H1 (cell line): Measurements from ENCODE around the gene CD247. TPM values are rescaled to one million over a fixed set of nuclear protein-coding genes. Genes with fewer than 3 reads are reported as not detected.

Experiments
- CTCF ChIA-PET: fragments of 300-600 bp; sonication (Branson Sonifier 250); formaldehyde crosslinking; loops from one replicate; lab custom pipeline; 2021; ENCODE audit not compliant: partially characterized antibody; lab: Charles Lee
- POLR2A ChIA-PET: fragments of 300-600 bp; sonication (Branson Sonifier 250); formaldehyde crosslinking; loops from one replicate; lab custom pipeline; 2021; ENCODE audit warnings: inconsistent platforms; ENCODE audit not compliant: partially characterized antibody; lab: Charles Lee
- DNase-seq, 2 experiments: peaks; one replicate each; pipeline versions ENCODE4 v3.0.0 to v3.0.0-alpha.2; 2010 to 2022; ENCODE audit warnings: low spot score in 2 of 2, low read depth in 1 of 2, mixed read lengths in 1 of 2
- FAIRE-seq: peaks from 2 replicates; lab custom pipeline; 2011; peaks lifted over from hg19 to GRCh38; lab: Jason Lieb, UNC
- H2AFZ ChIP-seq: 2 replicates; pipeline ENCODE4 v1.8.1; 2012; ENCODE audit warnings: low read length, inconsistent platforms
- H2AK5ac ChIP-seq: 2 replicates; pipeline ENCODE4 v1.6.1; 2013; ENCODE audit warnings: low read depth, low read length
- H2BK120ac ChIP-seq: replicated peaks from 2 replicates; pipeline ENCODE3; 2013; ENCODE audit warnings: low read depth, low read length, inconsistent platforms
- H2BK12ac ChIP-seq: 2 replicates; pipeline ENCODE4 v1.6.1; 2013; ENCODE audit warnings: low read depth, low read length
- H2BK15ac ChIP-seq: 2 replicates; pipeline ENCODE4 v1.6.1; 2013; ENCODE audit warnings: low read length
- H2BK20ac ChIP-seq: 2 replicates; pipeline ENCODE4 v1.6.1; 2013; ENCODE audit warnings: low read length
- H2BK5ac ChIP-seq: 2 replicates; pipeline ENCODE4 v1.6.1; 2013; ENCODE audit warnings: low read depth, low read length
- H3K14ac ChIP-seq: 2 replicates; pipeline ENCODE4 v1.6.1; 2013; ENCODE audit warnings: inconsistent platforms; ENCODE audit not compliant: insufficient read length
- H3K18ac ChIP-seq: 2 replicates; pipeline ENCODE4 v1.6.1; 2013; ENCODE audit warnings: low read length; ENCODE audit errors: extremely low read depth
- H3K23ac ChIP-seq: 2 replicates; pipeline ENCODE4 v1.6.1; 2013; ENCODE audit warnings: inconsistent platforms; ENCODE audit not compliant: insufficient read length
- H3K23me2 ChIP-seq: 2 replicates; pipeline ENCODE4 v1.6.1; 2013; ENCODE audit warnings: low read depth, low read length
- H3K27ac ChIP-seq: 2 replicates; pipeline ENCODE4 v1.6.1; 2011; ENCODE audit warnings: low read depth, low read length, inconsistent platforms
- H3K27me3 ChIP-seq, 4 experiments: replicated peaks in 1 of 4; 1 replicate in 1 of 4; 2 replicates in 3 of 4; pipeline versions ENCODE4 v1.6.1 to v1.8.1; 2011 to 2013; ENCODE audit warnings: low read length in 3 of 4, mild to moderate bottlenecking in 3 of 4, inconsistent platforms in 2 of 4, mixed read lengths in 2 of 4, moderate library complexity in 1 of 4; ENCODE audit not compliant: control insufficient read depth in 3 of 4, insufficient read depth in 3 of 4; ENCODE audit errors: extremely low read depth in 1 of 4
- H3K36me3 ChIP-seq, 4 experiments: 2 replicates each; pipeline versions ENCODE4 v1.6.1 to v1.8.1; 2011 to 2013; ENCODE audit warnings: mild to moderate bottlenecking in 4 of 4, low read length in 3 of 4, moderate library complexity in 2 of 4, control low read depth in 1 of 4, inconsistent platforms in 1 of 4; ENCODE audit not compliant: insufficient read depth in 4 of 4, control insufficient read depth in 2 of 4
- H3K4ac ChIP-seq: replicated peaks from 2 replicates; pipeline ENCODE3; 2013; ENCODE audit warnings: low read length, low read depth, mixed read lengths, inconsistent platforms; ENCODE audit not compliant: insufficient read length
- H3K4me1 ChIP-seq, 4 experiments: replicated peaks in 1 of 4; 1 replicate in 1 of 4; 2 replicates in 3 of 4; pipeline versions ENCODE4 v1.6.1 to v1.8.1; 2011 to 2013; ENCODE audit warnings: low read length in 3 of 4, inconsistent platforms in 2 of 4, mixed read lengths in 1 of 4; ENCODE audit not compliant: insufficient read depth in 4 of 4, control insufficient read depth in 3 of 4
- H3K4me2 ChIP-seq, 2 experiments: 2 replicates each; pipeline versions ENCODE4 v1.6.1 to v1.8.1; 2011 to 2013; ENCODE audit warnings: low read depth in 2 of 2, low read length in 2 of 2, control low read depth in 1 of 2, inconsistent platforms in 1 of 2, mild to moderate bottlenecking in 1 of 2; ENCODE audit not compliant: insufficient read depth in 1 of 2
- H3K4me3 ChIP-seq, 4 experiments: fragments of 200-600, 300-600 bp in 1 of 4; sonication (generic), shearing (Covaris generic), sonication (Bioruptor Twin) in 1 of 4; 2 replicates each; pipeline versions ENCODE4 v1.5.1 to v1.8.1; 2011 to 2016; ENCODE audit warnings: low read length in 4 of 4, low read depth in 3 of 4, control low read depth in 2 of 4, inconsistent platforms in 2 of 4, mild to moderate bottlenecking in 2 of 4, mixed read lengths in 1 of 4, moderate library complexity in 1 of 4; ENCODE audit not compliant: insufficient read depth in 2 of 4; ENCODE audit errors: extremely low read depth in 1 of 4
- H3K56ac ChIP-seq: replicated peaks from 2 replicates; pipeline ENCODE3; 2013; ENCODE audit warnings: low read depth, mild to moderate bottlenecking, mixed read lengths, low read length, inconsistent platforms; ENCODE audit not compliant: insufficient read length
- H3K79me1 ChIP-seq: 2 replicates; pipeline ENCODE4 v1.6.1; 2013; ENCODE audit warnings: low read depth, low read length, control low read depth
- H3K79me2 ChIP-seq, 2 experiments: 2 replicates each; pipeline versions ENCODE4 v1.6.1 to v1.8.1; 2012 to 2013; ENCODE audit warnings: low read length in 2 of 2, mild to moderate bottlenecking in 2 of 2, inconsistent platforms in 1 of 2; ENCODE audit not compliant: insufficient read depth in 2 of 2, control insufficient read depth in 1 of 2
- H3K9ac ChIP-seq, 4 experiments: replicated peaks in 1 of 4; 1 replicate in 1 of 4; 2 replicates in 3 of 4; pipeline versions ENCODE4 v1.6.1 to v1.8.1; 2011 to 2013; ENCODE audit warnings: low read depth in 3 of 4, low read length in 3 of 4, control low read depth in 2 of 4, mild to moderate bottlenecking in 2 of 4, moderate library complexity in 2 of 4, inconsistent platforms in 1 of 4; ENCODE audit errors: extremely low read depth in 1 of 4
- H3K9me3 ChIP-seq, 2 experiments: 2 replicates each; pipeline versions ENCODE4 v1.6.1 to v1.8.1; 2012 to 2013; ENCODE audit warnings: mild to moderate bottlenecking in 2 of 2, moderate library complexity in 2 of 2, control low read depth in 1 of 2, inconsistent platforms in 1 of 2, low read depth in 1 of 2, low read length in 1 of 2, mixed read lengths in 1 of 2; ENCODE audit not compliant: insufficient read depth in 2 of 2
- H4K20me1 ChIP-seq, 2 experiments: replicated peaks in 1 of 2; 2 replicates each; pipeline versions ENCODE3 to v1.8.1; 2011 to 2013; ENCODE audit warnings: inconsistent platforms in 2 of 2, low read length in 2 of 2, mild to moderate bottlenecking in 1 of 2; ENCODE audit not compliant: insufficient read depth in 2 of 2, control insufficient read depth in 1 of 2
- H4K5ac ChIP-seq: 2 replicates; pipeline ENCODE4 v1.6.1; 2013; ENCODE audit warnings: low read length, low read depth, mixed read lengths, inconsistent platforms; ENCODE audit not compliant: insufficient read length
- H4K8ac ChIP-seq: 2 replicates; pipeline ENCODE4 v1.8.0; 2013; ENCODE audit warnings: mild to moderate bottlenecking, moderate library complexity, low read length, inconsistent platforms; ENCODE audit not compliant: insufficient read depth; ENCODE audit errors: extremely low read depth
- H4K91ac ChIP-seq: replicated peaks from 2 replicates; pipeline ENCODE3; 2013; ENCODE audit warnings: low read length, mixed read lengths, inconsistent platforms; ENCODE audit not compliant: insufficient read length
- FOSL1 ChIP-seq: IDR thresholded peaks from 2 replicates; pipeline ENCODE4 v1.6.1; 2011; ENCODE audit warnings: mild to moderate bottlenecking, low read depth, low read length, moderate library complexity; ENCODE audit not compliant: insufficient read depth
- GABPA ChIP-seq: IDR thresholded peaks from 2 replicates; pipeline ENCODE4 v1.6.1; 2011; ENCODE audit warnings: mild to moderate bottlenecking, low read length, moderate library complexity, borderline replicate concordance; ENCODE audit not compliant: insufficient read depth
- RNF2 ChIP-seq: fragments of 200-900, 300-1000 bp; sonication (generic); IDR thresholded peaks from 2 replicates; pipeline ENCODE4 v1.7.1; 2016; ENCODE audit warnings: borderline replicate concordance, low read depth, mild to moderate bottlenecking, antibody characterized with exemption, low read length; ENCODE audit not compliant: poor library complexity, severe bottlenecking; ENCODE audit errors: missing control alignments
- TAF7 ChIP-seq: optimal IDR thresholded peaks from 2 replicates; pipeline ENCODE3; 2011; ENCODE audit warnings: low read depth, mild to moderate bottlenecking, inconsistent platforms, low read length, moderate library complexity, borderline replicate concordance
- YY1 ChIP-seq: IDR thresholded peaks from 2 replicates; pipeline ENCODE4 v1.6.1; 2011; ENCODE audit warnings: low read depth, mild to moderate bottlenecking, low read length
- ZNF274 ChIP-seq: IDR thresholded peaks from 2 replicates; pipeline ENCODE4 v1.7.0; 2012; ENCODE audit warnings: low read length, borderline replicate concordance; ENCODE audit errors: extremely low read depth
- WGBS, 2 experiments: shearing (Covaris generic) in 1 of 2; methylation state at CpG; one replicate each; pipeline versions ENCODE4 v1.1.6 to v1.1.7; 2013 to 2015; ENCODE audit warnings: low lambda C conversion rate in 2 of 2, mixed read lengths in 2 of 2, inconsistent platforms in 1 of 2, low coverage in 1 of 2, missing lambda C conversion rate in 1 of 2; ENCODE audit not compliant: insufficient replicate concordance in 2 of 2, insufficient coverage in 1 of 2, insufficient read length in 1 of 2; ENCODE audit errors: extremely low coverage in 1 of 2, missing lambda C conversion rate in 1 of 2; 5-methylcytosine and 5-hydroxymethylcytosine counted together
- polyA plus RNA-seq, 7 experiments: library from polyadenylated mRNA; depleted of rRNA in 3 of 7; stranded (reverse) in 5 of 7; unstranded in 2 of 7; fragments of >200 nt in 5 of 7; fragments of 200-250 nt in 2 of 7; gene quantifications; 1 replicate in 5 of 7; 2 replicates in 1 of 7; 4 replicates in 1 of 7; pipeline versions ENCODE4 v1.2.1 to v1.2.3, GENCODE V29; 2011 to 2013; ENCODE audit warnings: missing spikeins in 2 of 7, mixed read lengths in 2 of 7
- total RNA-seq: library from RNA; stranded (reverse); fragmentation: NEBNext Ultra II Directional; extraction: Animal tissue kit (Norgen Biotek cat#: 25700); gene quantifications from 2 replicates; pipeline ENCODE4 v1.2.1, GENCODE V29; 2021

The CD247 gene
- total and polyA plus RNA-seq, 2 of the 8 experiments (the other 6 are each of a cell fraction or from before 2014, with no cell fraction given): 2.0 to 2.2 TPM

DNA sequence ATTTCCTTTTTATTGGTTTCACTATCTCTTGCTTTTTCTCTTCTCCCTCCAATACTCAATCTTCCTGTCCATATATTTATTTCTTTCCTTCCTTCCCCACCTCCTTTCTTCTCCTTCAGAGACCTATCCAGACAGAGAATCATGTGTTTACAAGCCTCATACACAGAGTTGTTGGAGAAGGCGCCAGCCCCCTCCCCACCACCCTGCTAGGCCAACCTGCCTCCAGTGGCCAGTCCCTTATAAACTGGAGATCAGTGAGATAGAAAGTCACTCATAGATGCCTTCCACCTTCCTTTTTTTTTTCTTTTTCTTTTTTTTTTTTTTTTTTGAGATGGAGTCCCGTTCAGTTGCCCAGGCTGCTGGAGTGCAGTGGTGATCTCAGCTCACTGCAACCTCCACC lies 53.3 kb downstream of the CD247 start:
- Histone ChIP-seq H3K14ac (no peak overlapping the region), H4K8ac (no peak overlapping the region), H3K9me3 (no peaks in the 10 kb centered on the region), H4K20me1 (no peaks in the 10 kb centered on the region), H3K4me2 (no peak overlapping the region), H3K79me1 (no peaks in the 10 kb centered on the region), H3K18ac (no peak overlapping the region), H3K9ac (no peak overlapping the region), H2BK120ac (no peak overlapping the region), H3K4me3 (no peak overlapping the region), H3K4me1 (peaks cover 1 to 11% (median 6%) of the 10 kb centered on the region in 4 experiments; a peak in 5 of 7 replicates), H4K5ac (no peak overlapping the region), H3K23ac (no peak overlapping the region), H3K27ac (no peak overlapping the region), H2BK5ac (no peak overlapping the region), H4K91ac (no peak overlapping the region), H3K79me2 (no peaks in the 10 kb centered on the region), H3K36me3 (no peaks in the 10 kb centered on the region), H3K4ac (no peak overlapping the region), H3K23me2 (no peaks in the 10 kb centered on the region), H3K27me3 (no peaks in the 10 kb centered on the region), H2BK20ac (no peak overlapping the region), H3K56ac (no peak overlapping the region), H2AFZ (no peak overlapping the region), H2BK12ac (no peak overlapping the region), H2BK15ac (no peak overlapping the region), H2AK5ac (no peak overlapping the region)
- TF ChIP-seq FOSL1: no peak
- no peak for TF ChIP-seq GABPA
- TF ChIP-seq ZNF274: no peak
- no peak for TF ChIP-seq RNF2
- TF ChIP-seq YY1: no peak
- TF ChIP-seq TAF7: no peak
- 100% methylated on average over 1 of the region's 2 CpGs; no CpG with 5 or more reads in 1 of the 2 experiments for WGBS, 2 experiments
- ChIA-PET POLR2A (interaction anchor here (1.4 to 2.4 kb wide), 2 partner anchors 10 to 26 kb away, joined by 4 to 8 read pairs; no protein-coding TSS in a partner anchor), CTCF (interaction anchor here (0.8 to 7.9 kb wide), 9 partner anchors 10 to 288 kb away, joined by 3 to 54 read pairs (median 4); no protein-coding TSS in a partner anchor)
- DNase-seq: no peak
- no peak for FAIRE-seq
